ENCODE measurements around the gene TNRC6B. TPM values are rescaled to one million over a fixed set of nuclear protein-coding genes. Genes with fewer than 3 reads are reported as not detected.

Gene TNRC6B
- total and polyA plus RNA-seq, 7 donors: 0.60 to 51.8 (median 26.5) TPM

DNA sequence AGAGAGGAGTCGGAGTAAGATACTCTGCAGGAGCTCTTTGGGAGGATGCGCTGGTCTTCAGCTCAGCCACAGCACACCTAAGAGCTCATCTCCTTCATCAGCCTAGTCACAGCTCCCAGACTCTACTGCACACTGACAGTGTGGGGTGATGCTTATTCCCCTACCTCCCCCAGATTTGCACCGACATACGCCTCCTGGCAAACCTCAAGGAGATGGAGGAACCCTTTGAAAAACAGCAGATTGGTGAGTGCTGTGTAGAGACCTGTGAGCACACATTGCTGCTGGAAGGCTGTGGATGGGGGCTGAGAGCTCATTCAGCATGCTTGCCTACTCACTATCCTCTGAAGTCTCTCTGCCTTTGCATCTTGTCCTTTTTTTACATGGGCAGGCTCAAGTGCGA, 183.4 kb downstream of the TNRC6B start:
- intact Hi-C loops (cut with DNase I): no loop called here
- no peaks in the 10 kb centered on the region for H3K4me1 ChIP-seq
- TF ChIP-seq POLR2A (IDR thresholded peaks at IDR 0.05): no peak
- no peak for TF ChIP-seq EP300 (IDR thresholded peaks at IDR 0.05)
- TF ChIP-seq, protein P1, sequence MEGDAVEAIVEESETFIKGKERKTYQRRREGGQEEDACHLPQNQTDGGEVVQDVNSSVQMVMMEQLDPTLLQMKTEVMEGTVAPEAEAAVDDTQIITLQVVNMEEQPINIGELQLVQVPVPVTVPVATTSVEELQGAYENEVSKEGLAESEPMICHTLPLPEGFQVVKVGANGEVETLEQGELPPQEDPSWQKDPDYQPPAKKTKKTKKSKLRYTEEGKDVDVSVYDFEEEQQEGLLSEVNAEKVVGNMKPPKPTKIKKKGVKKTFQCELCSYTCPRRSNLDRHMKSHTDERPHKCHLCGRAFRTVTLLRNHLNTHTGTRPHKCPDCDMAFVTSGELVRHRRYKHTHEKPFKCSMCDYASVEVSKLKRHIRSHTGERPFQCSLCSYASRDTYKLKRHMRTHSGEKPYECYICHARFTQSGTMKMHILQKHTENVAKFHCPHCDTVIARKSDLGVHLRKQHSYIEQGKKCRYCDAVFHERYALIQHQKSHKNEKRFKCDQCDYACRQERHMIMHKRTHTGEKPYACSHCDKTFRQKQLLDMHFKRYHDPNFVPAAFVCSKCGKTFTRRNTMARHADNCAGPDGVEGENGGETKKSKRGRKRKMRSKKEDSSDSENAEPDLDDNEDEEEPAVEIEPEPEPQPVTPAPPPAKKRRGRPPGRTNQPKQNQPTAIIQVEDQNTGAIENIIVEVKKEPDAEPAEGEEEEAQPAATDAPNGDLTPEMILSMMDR (IDR thresholded peaks at IDR 0.05): no peak
- TF ChIP-seq POLR2AphosphoS5 (IDR thresholded peaks at IDR 0.05): no peak
- H3K9me3 ChIP-seq: no peaks in the 10 kb centered on the region
- no peaks in the 10 kb centered on the region for H3K27me3 ChIP-seq
- peaks cover 54 to 100% (median 81%) of the 10 kb centered on the region in 4 donors for H3K36me3 ChIP-seq
- 97 to 98% methylated on average over 5 of the region's 5 CpGs for WGBS, 2 donors
- no peak overlapping the region for H3K27ac ChIP-seq
- no peak for DNase-seq
- H3K4me3 ChIP-seq: no peak overlapping the region

DNA sequence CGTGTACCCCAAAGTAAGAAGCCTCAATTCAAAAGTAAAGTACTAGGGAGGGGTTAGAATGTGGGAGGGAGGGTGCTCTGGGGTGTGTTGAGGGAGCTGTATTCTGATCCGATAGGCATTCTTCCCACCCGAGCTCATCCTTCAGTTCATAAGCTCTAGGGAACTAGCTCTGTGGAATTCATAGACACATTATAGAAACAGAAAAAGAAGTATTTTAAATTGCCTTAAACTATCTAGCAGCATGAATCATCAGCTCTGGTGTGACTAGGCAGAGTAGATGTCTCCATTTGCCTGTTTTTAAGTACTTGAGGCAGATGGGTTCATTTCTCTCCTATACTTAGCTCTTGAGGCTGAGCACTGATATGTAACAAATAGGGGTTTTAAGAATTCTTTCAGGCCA, 185.3 kb downstream of the TNRC6B start:
- TF ChIP-seq, protein P1 (IDR thresholded peaks at IDR 0.05): no peak
- TF ChIP-seq POLR2A (IDR thresholded peaks at IDR 0.05) (no peak), POLR2AphosphoS5 (IDR thresholded peaks at IDR 0.05) (no peak), EP300 (IDR thresholded peaks at IDR 0.05) (no peak)
- H3K4me1 ChIP-seq: no peaks in the 10 kb centered on the region
- H3K36me3 ChIP-seq: peaks cover 57 to 100% (median 81%) of the 10 kb centered on the region in 4 donors
- H3K27me3 ChIP-seq: no peaks in the 10 kb centered on the region
- WGBS, 2 donors: 94 to 96% methylated on average over 3 of the region's 3 CpGs
- no peaks in the 10 kb centered on the region for H3K9me3 ChIP-seq
- no peak for DNase-seq
- intact Hi-C loops (cut with DNase I): no loop called here
- H3K4me3 ChIP-seq: no peak overlapping the region
- H3K27ac ChIP-seq: no peak overlapping the region

GRCh38 chr22:40364431-40364830, 186.7 kb downstream of the TNRC6B start:
- DNase-seq: no peak
- H3K27me3 ChIP-seq: no peaks in the 10 kb centered on the region
- H3K4me1 ChIP-seq: no peaks in the 10 kb centered on the region
- peaks cover 57 to 95% (median 70%) of the 10 kb centered on the region in 4 donors for H3K36me3 ChIP-seq
- no peak overlapping the region for H3K27ac ChIP-seq
- no peak for TF ChIP-seq POLR2AphosphoS5 (IDR thresholded peaks at IDR 0.05)
- TF ChIP-seq, protein P1 (IDR thresholded peaks at IDR 0.05): no peak
- no peak for TF ChIP-seq POLR2A (IDR thresholded peaks at IDR 0.05)
- no peak for TF ChIP-seq EP300 (IDR thresholded peaks at IDR 0.05)
- H3K9me3 ChIP-seq: no peaks in the 10 kb centered on the region
- intact Hi-C loops (cut with DNase I): no loop called here
- 80 to 86% methylated on average over 1 of the region's 1 CpG for WGBS, 2 donors
- H3K4me3 ChIP-seq: no peak overlapping the region

- Histone ChIP-seq H3K4me3 (no peak overlapping the region), H3K27me3 (no peaks in the 10 kb centered on the region), H3K27ac (no peak overlapping the region), H3K9me3 (no peaks in the 10 kb centered on the region), H3K36me3 (peaks cover 46 to 79% (median 54%) of the 10 kb centered on the region in 4 donors), H3K4me1 (peaks cover 0 to 3% (median 1%) of the 10 kb centered on the region in 4 donors)
- TF ChIP-seq, protein P1 (IDR thresholded peaks at IDR 0.05): no peak
- TF ChIP-seq EP300 (IDR thresholded peaks at IDR 0.05) (no peak), POLR2A (IDR thresholded peaks at IDR 0.05) (no peak), POLR2AphosphoS5 (IDR thresholded peaks at IDR 0.05) (no peak)
- no peak for DNase-seq
- WGBS, 2 donors: 97 to 99% methylated on average over 2 of the region's 2 CpGs
- intact Hi-C loops (cut with DNase I): no loop called here
These were observed 188.3 kb downstream of the TNRC6B start for GRCh38 chr22:40366068-40366467.

GRCh38 chr22:40367342-40367741, 189.6 kb downstream of the TNRC6B start:
- 15 to 68% methylated on average over 6 of the region's 6 CpGs for WGBS, 2 donors
- Histone ChIP-seq H3K9me3 (no peaks in the 10 kb centered on the region), H3K27me3 (no peaks in the 10 kb centered on the region), H3K4me1 (peaks cover 0 to 13% (median 7%) of the 10 kb centered on the region in 4 donors), H3K27ac (no peak overlapping the region), H3K36me3 (peaks cover 34 to 66% (median 42%) of the 10 kb centered on the region in 4 donors), H3K4me3 (no peak overlapping the region)
- intact Hi-C loops (cut with DNase I): no loop called here
- no peak for DNase-seq
- TF ChIP-seq EP300 (IDR thresholded peaks at IDR 0.05): no peak
- TF ChIP-seq, protein P1 (IDR thresholded peaks at IDR 0.05): no peak
- no peak for TF ChIP-seq POLR2A (IDR thresholded peaks at IDR 0.05)
- no peak for TF ChIP-seq POLR2AphosphoS5 (IDR thresholded peaks at IDR 0.05)
